DOHH2 (cell line): ENCODE measurements around the gene SPOCK3.

ENCODE experiments used
- H3F3A ChIP-seq: fragments of 200-600 bp; sonication (generic), shearing (Covaris generic); 2 replicates; pipeline ENCODE4 v1.6.0; 2016; ENCODE audit warnings: antibody characterized with exemption, mild to moderate bottlenecking; ENCODE audit not compliant: control insufficient read depth, insufficient read depth
- H3K27ac ChIP-seq: fragments of 200-600 bp; sonication (generic); 2 replicates; pipeline ENCODE4 v1.5.1; 2014; ENCODE audit warnings: low read depth, mild to moderate bottlenecking, low read length, moderate library complexity
- H3K27me3 ChIP-seq: fragments of 200-600 bp; sonication (generic); 2 replicates; pipeline ENCODE4 v1.6.1; 2014; ENCODE audit warnings: mild to moderate bottlenecking, low read length, mixed read lengths; ENCODE audit not compliant: control insufficient read depth
- H3K36me3 ChIP-seq: fragments of 200-600 bp; sonication (generic); 2 replicates; pipeline ENCODE4 v1.6.1; 2014; ENCODE audit warnings: mild to moderate bottlenecking, low read length, moderate library complexity, mixed read lengths; ENCODE audit not compliant: control insufficient read depth
- H3K4me1 ChIP-seq: fragments of 200-600 bp; sonication (generic); 2 replicates; pipeline ENCODE4 v1.6.1; 2014; ENCODE audit warnings: mild to moderate bottlenecking, low read length, mixed read lengths; ENCODE audit not compliant: control insufficient read depth
- H3K4me2 ChIP-seq: fragments of 200-600 bp; sonication (generic); 2 replicates; pipeline ENCODE4 v1.6.0; 2014; ENCODE audit warnings: mild to moderate bottlenecking, low read length, moderate library complexity
- H3K4me3 ChIP-seq: fragments of 200-600 bp; sonication (generic); 2 replicates; pipeline ENCODE4 v1.5.1; 2014; ENCODE audit warnings: mild to moderate bottlenecking, low read length, mixed read lengths
- H3K79me2 ChIP-seq: fragments of 200-600 bp; sonication (generic); 2 replicates; pipeline ENCODE4 v1.6.1; 2014; ENCODE audit warnings: mild to moderate bottlenecking, low read length, mixed read lengths; ENCODE audit not compliant: control insufficient read depth
- H3K9me2 ChIP-seq: fragments of 200-600 bp; sonication (generic); replicated peaks from 2 replicates; pipeline ENCODE4 v1.6.1; 2014; ENCODE audit warnings: mild to moderate bottlenecking, low read length, mixed read lengths; ENCODE audit not compliant: control insufficient read depth
- H3K9me3 ChIP-seq: fragments of 200-600 bp; sonication (generic); 2 replicates; pipeline ENCODE4 v1.6.1; 2014; ENCODE audit warnings: antibody characterized with exemption, low read length, mixed read lengths; ENCODE audit not compliant: control insufficient read depth, insufficient read depth
- H4K20me1 ChIP-seq: fragments of 200-600 bp; sonication (generic); 2 replicates; pipeline ENCODE4 v1.6.0; 2014; ENCODE audit warnings: low read depth, mild to moderate bottlenecking, antibody characterized with exemption, low read length, moderate library complexity; ENCODE audit not compliant: control insufficient read depth, insufficient read depth
- CTCF ChIP-seq: fragments of 200-600 bp; sonication (generic); IDR thresholded peaks from one replicate; pipeline ENCODE4 v1.5.1; 2014; ENCODE audit warnings: antibody characterized with exemption, mild to moderate bottlenecking, low read depth, low read length; ENCODE audit not compliant: poor library complexity, severe bottlenecking
- EZH2phosphoT487 ChIP-seq: fragments of 200-600 bp; sonication (generic); IDR thresholded peaks from 2 replicates; pipeline ENCODE4 v1.6.1; 2017; ENCODE audit warnings: borderline replicate concordance, mild to moderate bottlenecking, antibody characterized with exemption, low read length, moderate library complexity, mixed read lengths

Gene SPOCK3

DNA sequence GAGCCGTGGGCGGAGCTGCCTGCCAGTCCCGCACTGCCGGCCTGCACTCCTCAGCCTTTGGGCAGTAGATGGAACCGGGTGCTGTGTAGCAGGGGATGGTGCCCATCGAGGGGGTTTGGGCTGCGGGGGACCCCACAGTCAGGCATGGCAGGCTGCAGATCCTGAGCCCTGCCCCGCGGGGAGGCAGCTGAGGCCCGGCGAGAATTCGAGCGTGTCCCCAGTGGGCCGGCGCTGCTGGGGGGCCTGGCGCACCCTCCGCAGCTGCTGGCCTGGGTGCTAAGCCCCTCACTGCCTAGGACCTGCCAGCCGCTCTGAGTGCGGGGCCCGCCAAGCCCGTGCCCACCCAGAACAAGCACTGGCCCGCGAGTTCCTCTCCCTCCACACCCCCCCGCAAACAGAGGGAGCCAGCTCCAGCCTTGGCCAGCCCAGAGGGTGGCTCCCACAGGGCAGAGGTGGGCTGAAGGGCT lies 391.5 kb downstream of the SPOCK3 start:
- TF ChIP-seq CTCF = no peak
- TF ChIP-seq EZH2phosphoT487 = no peak
- Histone ChIP-seq H3K79me2 (no peaks in the 10 kb centered on the region), H4K20me1 (no peaks in the 10 kb centered on the region), H3K4me2 (no peak overlapping the region), H3K9me2 (no peaks in the 10 kb centered on the region), H3K36me3 (no peaks in the 10 kb centered on the region), H3F3A (no peaks in the 10 kb centered on the region), H3K4me3 (no peak overlapping the region), H3K9me3 (peaks cover 6% of the 10 kb centered on the region; the same call in 1 of the 2 replicates), H3K4me1 (no peaks in the 10 kb centered on the region), H3K27me3 (no peaks in the 10 kb centered on the region), H3K27ac (no peak overlapping the region)

GRCh38 chr4:166839615-166840251 lies 394.6 kb downstream of the SPOCK3 start:
- Histone ChIP-seq H3K9me2 (no peaks in the 10 kb centered on the region), H3K4me2 (no peak overlapping the region), H3K27me3 (no peaks in the 10 kb centered on the region), H3K4me1 (no peaks in the 10 kb centered on the region), H3K27ac (no peak overlapping the region), H3K36me3 (no peaks in the 10 kb centered on the region), H4K20me1 (no peaks in the 10 kb centered on the region), H3K9me3 (peaks cover 6% of the 10 kb centered on the region; the same call in 1 of the 2 replicates), H3F3A (no peaks in the 10 kb centered on the region), H3K4me3 (no peak overlapping the region), H3K79me2 (no peaks in the 10 kb centered on the region)
- no peak for TF ChIP-seq EZH2phosphoT487

- Histone ChIP-seq H3K79me2 (no peaks in the 10 kb centered on the region), H3K4me1 (no peaks in the 10 kb centered on the region), H3K27ac (no peak overlapping the region), H3K9me2 (no peaks in the 10 kb centered on the region), H3K4me2 (no peak overlapping the region), H3K4me3 (no peak overlapping the region), H4K20me1 (no peaks in the 10 kb centered on the region), H3F3A (no peaks in the 10 kb centered on the region), H3K36me3 (no peaks in the 10 kb centered on the region), H3K9me3 (peaks cover 6% of the 10 kb centered on the region; the same call in 1 of the 2 replicates), H3K27me3 (no peaks in the 10 kb centered on the region)
- TF ChIP-seq CTCF (no peak), EZH2phosphoT487 (no peak)
Measured at GRCh38 chr4:166838975-166839614, 395.2 kb downstream of the SPOCK3 start.

DNA sequence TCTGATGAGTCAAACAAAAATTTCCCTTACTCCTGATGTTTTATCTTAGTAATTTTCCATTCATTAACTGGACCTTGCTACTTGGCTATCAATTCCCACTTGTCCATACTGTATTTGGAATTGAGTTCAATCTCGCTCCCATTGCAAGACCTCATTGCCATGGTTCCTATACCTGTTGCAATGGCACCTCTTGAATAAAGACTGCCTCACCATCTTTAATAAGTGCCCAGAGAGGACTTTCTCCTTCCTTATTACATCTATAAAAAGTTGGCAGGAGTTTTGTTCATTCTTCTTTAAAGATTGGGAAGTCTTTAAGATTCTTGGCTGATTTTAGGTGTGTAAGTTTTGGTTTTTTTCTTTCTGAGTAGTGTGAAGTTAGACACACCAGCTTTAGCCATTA lies 397.4 kb downstream of the SPOCK3 start:
- no peaks in the 10 kb centered on the region for H3K4me1 ChIP-seq
- H3K36me3 ChIP-seq = no peaks in the 10 kb centered on the region
- no peaks in the 10 kb centered on the region for H4K20me1 ChIP-seq
- no peaks in the 10 kb centered on the region for H3F3A ChIP-seq
- H3K79me2 ChIP-seq = no peaks in the 10 kb centered on the region
- H3K9me2 ChIP-seq = no peaks in the 10 kb centered on the region
- no peak overlapping the region for H3K27ac ChIP-seq
- no peak overlapping the region for H3K4me3 ChIP-seq
- TF ChIP-seq CTCF = no peak
- TF ChIP-seq EZH2phosphoT487 = no peak
- peaks cover 2% of the 10 kb centered on the region; the same call in 1 of the 2 replicates for H3K9me3 ChIP-seq
- no peaks in the 10 kb centered on the region for H3K27me3 ChIP-seq
- no peak overlapping the region for H3K4me2 ChIP-seq
